Hematopoietic multipotent progenitor cell treated with erythropoietin and hydrocortisone succinate and interleukin-3 and kit ligand, for 6 days (in vitro differentiated cells): ENCODE data around the gene CIAO2B.
"Not testable (repeated sequence)": the region's sequence is repeated elsewhere in the genome, so short reads cannot be mapped to it uniquely, and the experiment has no call there.

Experiments
- DNase-seq: peaks from one replicate; pipeline ENCODE4 v3.0.0-alpha.2; 2015

CIAO2B gene

GRCh38 chr16:66903544-66904427, 30.4 kb downstream of the CIAO2B start:
- DNase-seq: peak; percentile 65

- no peak for DNase-seq
These were observed 31.3 kb downstream of the CIAO2B start for GRCh38 chr16:66902648-66903543.

DNA sequence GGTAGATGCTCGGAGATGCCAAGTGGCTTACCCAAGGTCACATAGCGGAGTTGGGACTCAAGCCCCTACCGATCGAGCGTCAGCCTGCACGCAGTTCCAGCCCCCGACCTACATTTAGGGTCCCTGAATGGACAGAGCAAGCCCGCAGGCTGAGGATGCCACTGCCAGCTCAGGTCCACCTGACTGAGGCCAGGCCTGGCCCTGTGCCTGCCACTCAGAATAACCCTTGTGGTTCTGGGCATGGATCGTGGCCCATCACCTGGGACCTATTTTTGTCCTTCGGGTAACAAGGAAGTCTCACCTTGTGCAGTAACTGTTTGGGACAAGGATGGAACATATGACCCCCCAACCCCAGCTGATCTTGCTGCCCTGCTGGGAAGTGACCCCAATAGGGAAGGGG, 32.6 kb downstream of the CIAO2B start:
- DNase-seq: no peak

GRCh38 chr16:66900721-66901441, 33.3 kb downstream of the CIAO2B start:
- no peak for DNase-seq

- peak; percentile 88 for DNase-seq
These were observed 34.1 kb downstream of the CIAO2B start for GRCh38 chr16:66899945-66900710.

GRCh38 chr16:66899310-66899944, 34.8 kb downstream of the CIAO2B start:
- DNase-seq: peak; percentile 41

GRCh38 chr16:66898933-66899309, 35.3 kb downstream of the CIAO2B start:
- DNase-seq: no peak

DNA sequence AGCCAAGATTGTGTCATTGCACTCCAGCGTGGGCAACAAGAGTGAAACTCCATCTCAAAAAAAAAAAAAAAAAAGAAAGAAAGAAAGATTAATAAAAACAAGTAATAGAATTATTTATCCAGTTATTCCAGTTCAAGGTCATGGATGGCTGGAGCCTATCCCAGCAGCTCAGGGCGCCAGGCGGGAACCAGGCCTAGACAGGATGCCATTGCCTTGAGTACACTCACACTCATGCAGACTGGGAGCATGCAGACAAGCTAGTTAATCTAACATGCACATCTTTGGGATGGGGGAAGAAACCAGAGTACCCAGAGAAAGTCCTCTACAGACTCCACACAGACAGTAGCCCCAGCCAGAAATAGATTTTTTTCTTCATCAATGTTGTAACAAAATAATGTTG, 36.0 kb downstream of the CIAO2B start:
- no peak for DNase-seq

GRCh38 chr16:66896682-66897081, 37.5 kb downstream of the CIAO2B start:
- not testable (repeated sequence) for DNase-seq

DNA sequence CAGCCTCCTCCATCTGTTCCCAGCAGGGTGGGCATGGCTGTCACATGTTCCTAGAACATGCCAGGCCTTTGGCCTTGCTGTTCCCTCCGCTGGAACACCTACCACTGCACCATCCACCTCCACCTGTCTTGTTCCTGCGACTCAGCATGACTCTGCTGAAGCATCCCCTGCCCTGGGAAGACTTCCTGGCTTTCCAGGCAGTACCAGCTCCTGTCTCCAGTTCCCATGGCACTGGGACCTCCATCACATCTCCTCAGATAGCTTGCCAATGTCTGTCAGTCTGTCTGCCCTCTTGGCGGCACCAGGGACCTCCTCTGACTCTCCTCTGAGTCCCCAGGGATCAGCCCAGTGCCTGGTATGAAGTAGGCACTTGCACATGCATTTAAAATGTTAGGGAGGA, 38.2 kb downstream of the CIAO2B start:
- no peak for DNase-seq

DNA sequence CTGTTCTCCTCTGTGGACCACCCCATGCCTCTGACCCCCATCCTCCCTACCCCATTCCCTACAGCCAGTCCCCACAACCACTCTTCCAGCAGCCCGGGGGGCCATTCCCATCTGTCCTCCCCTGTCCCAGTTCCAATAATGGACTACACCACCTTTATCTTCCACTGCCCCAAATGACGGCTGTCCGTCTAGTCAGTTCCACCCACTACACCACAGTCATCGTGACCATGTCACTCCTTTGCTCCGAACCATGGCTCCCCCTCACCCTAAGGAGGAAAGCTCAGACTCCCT, 38.6 kb downstream of the CIAO2B start:
- no peak for DNase-seq

- DNase-seq: peak; percentile 92
These were observed 39.1 kb downstream of the CIAO2B start for GRCh38 chr16:66894948-66895688.

DNA sequence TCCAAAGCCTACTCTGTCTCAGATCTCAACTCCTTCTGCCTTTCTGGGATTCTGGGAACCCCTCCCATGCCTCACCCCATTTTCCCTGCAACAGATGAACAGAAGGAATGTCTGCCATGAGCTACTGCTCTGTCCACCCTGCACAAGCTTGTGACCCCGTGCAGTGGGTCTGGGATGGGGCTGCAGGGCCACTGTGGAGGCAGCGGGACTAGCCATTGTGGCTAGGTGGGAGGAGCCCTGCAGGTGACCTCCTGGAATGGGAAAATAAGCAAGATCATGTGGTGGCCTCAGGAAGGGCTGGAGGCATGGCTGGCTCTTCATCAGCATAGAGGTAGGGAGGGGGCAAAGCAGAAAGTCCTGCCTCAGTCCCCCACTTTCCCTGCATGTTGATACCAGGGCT, 40.1 kb downstream of the CIAO2B start:
- DNase-seq: no peak

DNA sequence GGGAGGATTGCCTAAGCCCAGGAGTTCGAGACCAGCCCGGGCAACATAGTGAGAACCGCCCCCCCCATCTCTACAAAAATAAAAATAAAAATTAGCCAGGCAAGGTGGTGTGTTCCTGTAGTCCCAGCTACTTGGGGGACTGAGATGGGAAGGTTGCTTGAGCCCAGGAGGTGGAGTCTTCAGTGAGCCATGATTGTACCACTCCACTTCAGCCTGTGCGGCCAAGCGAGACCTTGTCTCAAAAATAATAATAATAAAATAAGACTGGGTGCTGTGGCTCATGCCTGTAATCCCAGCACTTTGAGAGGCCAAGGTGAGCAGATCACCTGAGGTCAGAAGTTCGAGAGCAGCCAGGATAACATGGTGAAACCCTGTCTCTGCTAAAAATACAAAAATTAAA, 42.4 kb downstream of the CIAO2B start:
- DNase-seq: no peak

GRCh38 chr16:66891360-66891759, 42.8 kb downstream of the CIAO2B start:
- DNase-seq: no peak

- no peak for DNase-seq
These were observed 43.4 kb downstream of the CIAO2B start for GRCh38 chr16:66890799-66891198.

GRCh38 chr16:66889622-66890021, 44.6 kb downstream of the CIAO2B start:
- no peak for DNase-seq

GRCh38 chr16:66888647-66889615, 45.3 kb downstream of the CIAO2B start:
- no peak for DNase-seq

- peak; percentile 56 for DNase-seq
These were observed 47.3 kb downstream of the CIAO2B start for GRCh38 chr16:66886914-66887313.

- no peak for DNase-seq
These were observed 47.9 kb downstream of the CIAO2B start for GRCh38 chr16:66886321-66886720.
